Breast epithelium (tissue), 3 donors: Measurements from ENCODE around the gene ACOXL.

Experiments
- CTCF ChIP-seq, 3 donors: fragments of 450-650 bp; IDR thresholded peaks; one replicate each; pipeline ENCODE4 v1.5.1; 2016 to 2017; ENCODE audit warnings: antibody characterized with exemption in 3 of 3, mild to moderate bottlenecking in 3 of 3, moderate library complexity in 3 of 3
- POLR2A ChIP-seq: fragments of 450-650 bp; IDR thresholded peaks from one replicate; pipeline ENCODE4 v1.6.1; 2016; ENCODE audit warnings: antibody characterized with exemption, mild to moderate bottlenecking, moderate library complexity
- POLR2AphosphoS5 ChIP-seq, 3 donors: sonication (generic); formaldehyde crosslinking; IDR thresholded peaks; one replicate each; pipeline ENCODE4 v1.6.1; 2017; ENCODE audit warnings: antibody characterized with exemption in 3 of 3

GRCh38 chr2:110861616-110862260 is 129.4 kb downstream of the ACOXL start:
- TF ChIP-seq POLR2A: no peak
- TF ChIP-seq CTCF (IDR thresholded peaks at IDR 0.05): no peak
- no peak for TF ChIP-seq POLR2AphosphoS5 (IDR thresholded peaks at IDR 0.05)
